ENCODE results near the gene LGALS3BP.
"Not testable (repeated sequence)": the region's sequence is repeated elsewhere in the genome, so short reads cannot be mapped to it uniquely, and the experiment has no call there.

LGALS3BP gene

GRCh38 chr17:78977997-78978973 lies 1.4 kb downstream of the LGALS3BP start:
- ATAC-seq: no peak

DNA sequence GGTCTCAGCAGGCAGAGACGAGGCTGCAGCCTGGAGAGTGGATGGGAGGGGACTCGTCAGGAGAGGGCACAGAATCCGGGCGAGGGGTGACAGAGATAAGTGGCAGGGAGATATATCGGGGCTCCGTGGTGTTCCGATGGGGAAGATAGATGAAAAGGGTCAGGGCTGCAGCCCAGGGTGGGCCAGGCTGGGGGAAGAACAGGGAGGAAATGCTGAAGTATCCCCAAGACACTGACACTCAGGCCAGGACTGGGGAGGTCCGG lies 2.1 kb downstream of the LGALS3BP start:
- no peak for ATAC-seq

- ATAC-seq: no peak
Observed at GRCh38 chr17:78976907-78977680, 2.6 kb downstream of the LGALS3BP start.

GRCh38 chr17:78974635-78975591 lies 4.8 kb downstream of the LGALS3BP start:
- no peak for ATAC-seq

DNA sequence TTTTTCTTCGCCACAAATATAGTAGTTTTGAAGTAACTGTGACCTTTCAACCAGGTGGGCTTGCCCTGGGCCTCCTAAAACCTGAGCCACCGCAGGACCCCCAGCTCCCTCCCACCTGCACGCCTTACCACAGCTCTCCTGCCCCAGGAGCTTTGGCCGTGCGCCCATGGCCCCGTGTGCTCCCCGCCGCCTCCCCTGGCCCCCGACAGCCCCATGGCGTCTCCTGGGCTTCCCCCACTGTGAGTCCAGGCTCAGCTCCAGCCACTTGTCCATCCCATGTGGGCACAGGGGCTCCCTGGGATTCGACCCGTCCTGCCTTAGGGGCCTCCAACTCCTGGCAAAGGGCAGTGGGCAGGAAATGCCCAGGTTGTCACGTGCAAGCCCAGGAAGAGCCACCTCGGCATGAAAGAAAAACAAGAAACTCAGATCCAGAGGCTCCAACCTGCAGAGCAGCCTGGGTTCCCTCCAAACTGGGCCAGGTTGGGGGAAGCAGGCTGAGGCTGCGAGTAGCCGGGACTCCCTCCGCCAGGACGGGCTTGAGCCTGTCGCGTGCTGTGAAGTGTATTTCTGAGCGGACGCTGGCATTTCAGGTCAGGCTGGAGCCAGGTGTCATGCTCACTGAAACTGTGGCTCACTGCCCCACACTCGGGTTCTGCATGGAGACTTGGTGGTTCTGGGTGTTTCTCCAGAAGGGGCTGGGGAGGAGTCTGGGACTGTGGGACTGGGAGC lies 5.8 kb downstream of the LGALS3BP start:
- no peak for ATAC-seq

DNA sequence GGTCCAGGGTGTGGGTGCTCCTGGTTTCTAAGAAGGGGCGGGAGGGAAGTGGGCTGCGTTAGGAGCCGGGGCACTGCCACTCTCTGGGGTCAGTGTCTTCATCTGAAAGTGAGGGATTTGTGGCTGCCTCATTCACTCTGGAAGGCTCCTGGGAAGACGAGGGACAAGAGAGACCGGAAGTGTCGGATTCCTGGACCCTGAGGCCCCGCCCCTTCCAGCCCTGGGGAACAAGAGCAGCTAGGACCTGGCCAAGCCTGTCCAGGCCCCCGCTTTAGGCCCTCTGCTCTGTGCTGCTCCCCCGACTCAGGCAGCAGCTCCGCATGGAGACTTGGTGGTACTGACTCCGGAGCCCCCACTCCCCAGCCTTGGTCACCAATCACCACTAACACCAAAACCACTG lies 6.5 kb downstream of the LGALS3BP start:
- no peak for ATAC-seq

- no peak for ATAC-seq
Observed at GRCh38 chr17:78972507-78973105, 7.1 kb downstream of the LGALS3BP start.

- no peak for ATAC-seq
Observed at GRCh38 chr17:78971756-78972506, 7.8 kb downstream of the LGALS3BP start.

DNA sequence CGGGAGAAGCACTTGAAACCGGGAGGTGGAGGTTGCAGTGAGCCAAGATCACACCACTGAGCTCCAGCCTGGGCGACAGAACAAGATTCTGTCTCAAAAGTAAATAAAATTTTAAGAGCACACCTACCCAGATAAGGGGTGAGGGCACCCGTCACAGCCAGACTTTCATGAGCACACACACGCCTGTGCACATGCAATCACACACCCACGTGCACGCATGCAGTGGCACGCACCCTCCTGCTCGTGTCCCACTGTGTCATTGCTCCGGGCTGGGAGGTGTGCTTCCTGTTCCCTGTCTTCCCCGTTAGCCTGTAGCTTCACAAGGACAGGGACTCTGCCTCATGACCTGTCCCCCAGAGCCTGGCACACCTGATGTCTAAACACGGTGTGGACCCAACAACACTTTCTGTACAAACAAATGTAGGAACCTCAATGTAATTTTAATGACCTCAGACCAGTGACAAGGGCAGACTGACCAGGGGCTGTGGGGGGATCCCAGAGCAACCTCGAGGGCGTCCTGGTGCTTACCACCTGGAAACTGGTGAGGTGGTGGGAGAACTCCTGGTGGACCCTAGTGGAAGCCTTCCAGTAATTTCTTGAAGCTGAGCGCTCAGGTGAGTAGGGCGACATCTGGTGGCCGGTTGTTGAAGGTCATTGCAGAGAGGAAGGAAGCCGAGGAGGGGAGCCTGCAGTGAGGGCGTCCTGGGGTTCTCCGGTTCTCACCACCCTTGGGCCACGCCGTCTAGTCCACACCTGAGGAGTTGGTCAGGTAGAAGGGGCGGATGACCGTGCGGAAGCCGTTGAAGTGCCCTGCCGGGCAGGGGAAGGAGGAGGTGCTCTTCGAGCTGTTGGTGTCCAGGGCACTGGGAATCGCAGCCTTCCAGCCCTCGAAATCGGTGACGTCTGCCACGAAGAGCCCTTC lies 8.6 kb downstream of the LGALS3BP start:
- peak; percentile 49 to 78 for ATAC-seq

DNA sequence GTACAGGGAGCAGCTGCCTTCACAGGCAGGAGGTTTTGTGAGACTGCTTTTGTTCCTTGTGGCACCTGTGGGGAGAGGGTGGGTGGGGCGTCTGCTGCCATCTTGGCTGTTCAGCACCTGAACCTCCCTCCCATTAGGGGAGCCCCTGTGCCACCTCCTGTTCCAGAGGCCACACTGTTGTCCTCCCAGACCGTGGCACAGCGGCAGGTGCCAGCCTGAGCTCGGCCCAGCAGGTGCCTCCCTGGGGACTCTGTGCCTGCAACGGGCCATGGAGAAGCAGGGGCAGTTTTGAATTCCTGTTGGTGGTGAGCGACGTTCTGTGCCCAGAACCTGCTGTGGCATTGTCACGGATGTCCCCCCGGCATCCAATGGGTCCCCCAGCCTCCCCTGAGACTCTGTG lies 9.9 kb downstream of the LGALS3BP start:
- no peak for ATAC-seq

GRCh38 chr17:78967782-78968362 lies 11.9 kb downstream of the LGALS3BP start:
- ATAC-seq: no peak

DNA sequence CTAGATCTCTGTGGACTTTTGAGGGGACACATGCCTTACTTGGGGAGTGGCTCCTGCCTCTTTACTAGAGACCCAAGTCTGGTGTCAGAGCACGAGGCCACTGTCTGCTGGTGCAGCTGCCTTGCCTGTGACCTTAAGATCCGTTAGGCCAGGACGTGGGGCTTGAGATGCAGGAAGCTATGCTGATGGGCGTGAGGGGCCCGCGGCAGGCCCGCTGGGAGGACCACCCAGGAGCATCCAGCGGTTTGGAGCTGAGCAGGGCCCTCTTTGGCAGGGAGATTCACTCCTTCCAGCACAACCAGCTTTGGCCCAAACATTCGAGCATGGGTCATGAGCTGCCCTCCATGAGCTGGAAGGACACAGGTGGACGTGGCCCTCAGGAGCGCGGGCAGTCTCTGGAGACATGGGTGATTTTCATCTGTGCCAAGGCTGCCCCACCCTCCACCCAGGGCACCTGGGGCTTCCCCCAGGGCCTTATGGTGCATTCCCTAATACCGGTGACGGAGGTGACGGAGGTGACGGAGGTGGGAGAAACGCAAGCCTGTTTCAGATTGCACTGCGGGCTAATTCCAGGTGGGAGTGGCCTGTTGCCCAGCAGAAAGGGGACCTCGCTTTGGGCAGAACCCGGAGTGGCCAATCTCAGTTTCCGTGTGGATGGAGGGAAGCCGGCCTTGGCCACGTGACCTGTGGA lies 12.7 kb downstream of the LGALS3BP start:
- ATAC-seq: no peak

GRCh38 chr17:78966123-78966813 lies 13.5 kb downstream of the LGALS3BP start:
- no peak for ATAC-seq

DNA sequence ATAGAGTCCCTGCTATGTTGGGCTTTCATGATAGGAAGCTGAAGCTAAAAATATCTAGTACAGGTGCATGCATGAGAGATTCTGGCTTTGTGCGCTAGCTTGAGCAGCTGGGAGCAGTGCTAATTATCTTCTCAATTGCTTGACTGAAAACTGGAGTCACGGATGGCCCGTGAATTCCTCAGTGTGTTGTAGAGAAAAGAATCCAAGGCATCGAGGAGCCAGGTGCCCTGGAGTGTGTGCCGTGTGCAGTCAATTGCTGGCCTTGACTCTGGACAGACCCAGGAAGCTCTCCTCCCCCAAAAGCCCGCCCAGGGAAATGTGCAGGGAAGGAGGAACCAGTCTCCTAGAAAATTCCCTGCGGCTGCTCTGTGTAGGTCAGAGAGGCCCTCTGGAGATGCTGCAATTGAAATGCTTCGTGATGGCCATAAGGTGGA lies 14.2 kb downstream of the LGALS3BP start:
- no peak for ATAC-seq

GRCh38 chr17:78963378-78963777 lies 16.3 kb downstream of the LGALS3BP start:
- ATAC-seq: no peak

DNA sequence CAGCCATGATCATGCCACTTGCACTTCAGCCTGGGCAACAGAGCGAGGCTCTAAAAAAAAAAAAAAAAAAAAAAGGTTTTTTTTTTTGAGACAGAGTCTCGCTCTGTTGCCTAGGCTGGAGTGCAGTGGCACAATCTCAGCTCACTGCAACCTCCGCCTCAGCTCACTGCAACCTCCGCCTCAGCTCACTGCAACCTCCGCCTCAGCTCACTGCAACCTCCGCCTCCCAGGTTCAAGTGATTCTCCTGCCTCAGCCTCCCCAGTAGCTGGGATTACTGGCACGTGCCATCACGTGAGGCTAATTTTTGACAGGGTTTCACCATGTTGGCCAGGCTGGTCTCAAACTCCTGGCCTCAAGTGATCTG lies 16.8 kb downstream of the LGALS3BP start:
- ATAC-seq: not testable (repeated sequence)

DNA sequence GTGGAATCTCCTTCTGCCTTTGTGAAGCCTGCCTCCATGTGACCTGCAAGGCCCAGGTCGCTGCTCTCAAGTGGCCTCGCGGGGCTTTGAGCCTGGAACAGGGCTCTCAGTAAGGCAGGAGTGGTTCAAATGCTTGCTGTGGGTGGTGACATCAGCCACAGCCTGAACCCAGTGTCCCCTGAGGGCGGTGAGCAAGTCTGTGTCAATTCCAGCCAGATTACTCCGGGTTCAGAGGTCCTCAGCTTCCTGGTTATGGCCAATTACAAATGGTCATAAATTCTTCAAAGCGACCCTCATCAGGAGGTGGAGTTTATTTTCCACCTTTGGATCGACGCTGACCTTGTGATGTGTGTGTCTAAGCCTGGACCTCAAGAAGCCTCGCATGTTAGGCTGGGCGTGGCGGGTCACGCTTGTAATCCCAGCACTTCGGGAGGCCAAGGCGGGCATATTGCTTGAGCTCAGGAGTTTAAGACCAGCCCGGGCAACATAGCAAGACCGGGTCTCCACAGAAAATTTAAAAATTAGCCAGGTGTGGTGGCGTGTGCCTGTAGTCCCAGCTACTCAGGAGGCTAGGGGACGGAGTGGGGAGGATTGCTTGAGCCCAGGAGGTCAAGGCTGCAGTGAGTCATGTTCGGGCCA lies 17.3 kb downstream of the LGALS3BP start:
- ATAC-seq: no peak

- no peak for ATAC-seq
Observed at GRCh38 chr17:78961571-78961970, 18.2 kb downstream of the LGALS3BP start.
